Heart right ventricle (tissue), 16 donors: ENCODE results near the gene ZNF549. TPM values are rescaled to one million over a fixed set of nuclear protein-coding genes. Genes with fewer than 3 reads are reported as not detected.

Experiments
- ATAC-seq, 8 donors: fragments of 200-7000 bp; cut with Tn5 transposase; one replicate each; pipeline ENCODE4 v1.9.1; 2020; ENCODE audit warnings: mild to moderate bottlenecking in 8 of 8, moderate library complexity in 8 of 8, moderate number of reproducible peaks in 1 of 8
- DNase-seq, 2 donors: peaks; one replicate each; pipeline ENCODE4 v3.0.0-alpha.2; 2020
- H3K27ac ChIP-seq, 10 donors: fragments of 200-600 bp; sonication (generic) in 2 of 10; one replicate each; pipeline versions ENCODE4 v1.5.0 to v1.8.0; 2020 to 2022; ENCODE audit warnings: mild to moderate bottlenecking in 3 of 10
- H3K27me3 ChIP-seq, 7 donors: fragments of 200-600 bp; one replicate each; pipeline ENCODE4 v1.8.0; 2021 to 2022; ENCODE audit warnings: mild to moderate bottlenecking in 2 of 7
- H3K36me3 ChIP-seq, 9 donors: fragments of 200-600 bp; sonication (generic) in 1 of 9; one replicate each; pipeline versions ENCODE4 v1.5.0 to v1.8.0; 2020 to 2022; ENCODE audit warnings: mild to moderate bottlenecking in 2 of 9
- H3K4me1 ChIP-seq, 9 donors: fragments of 200-600 bp; sonication (generic) in 1 of 9; one replicate each; pipeline versions ENCODE4 v1.5.0 to v1.8.0; 2020 to 2022; ENCODE audit warnings: mild to moderate bottlenecking in 4 of 9
- H3K4me3 ChIP-seq, 10 donors: fragments of 200-600 bp; sonication (generic) in 2 of 10; one replicate each; pipeline versions ENCODE4 v1.5.0 to v1.8.0; 2020 to 2022; ENCODE audit warnings: mild to moderate bottlenecking in 7 of 10, moderate library complexity in 2 of 10
- H3K9me3 ChIP-seq, 11 donors: fragments of 200-600 bp in 10 of 11; sonication (generic) in 2 of 11; one replicate each; pipeline versions ENCODE4 v1.5.0 to v1.8.0; 2013 to 2022; ENCODE audit warnings: mild to moderate bottlenecking in 2 of 11, control low read depth in 1 of 11, moderate library complexity in 1 of 11
- CTCF ChIP-seq, 9 donors: fragments of 200-600 bp; sonication (generic) in 2 of 9; IDR thresholded peaks; one replicate each; pipeline versions ENCODE4 v1.5.0 to v1.8.0; 2021 to 2022; ENCODE audit warnings: antibody characterized with exemption in 9 of 9, mild to moderate bottlenecking in 5 of 9, moderate library complexity in 1 of 9
- WGBS, 2 donors: extraction: QIAGEN DNeasy Blood & Tissue Kit; methylation state at CpG; one replicate each; pipeline ENCODE4 v1.1.7; 2013; ENCODE audit warnings: inconsistent platforms in 1 of 2; 5-methylcytosine and 5-hydroxymethylcytosine counted together
- intact Hi-C, 10 donors: fragments of 100-400 bp; cut with DNase I; formaldehyde crosslinking; loops; one replicate each; pipeline versions ENCODE4 v1.11.1 to v1.14.2; 2022
- polyA plus RNA-seq, 2 donors: library from polyadenylated mRNA; stranded (reverse); fragments of 200-250 nt; gene quantifications; one replicate each; pipeline ENCODE4 v1.2.3, GENCODE V29; 2013
- total RNA-seq, 10 donors: library from RNA; stranded (reverse); fragmentation: NEBNext Ultra II Directional in 3 of 10; extraction: Animal tissue kit (Norgen Biotek cat#: 25700) in 3 of 10; gene quantifications; one replicate each; pipeline versions ENCODE4 v1.2.1 to v1.2.4, GENCODE V29; 2021 to 2023
- donor health status: Arrhythmogenic right ventricular cardiomyopathy.
- donor health status: ischemic (EF 13 %, LVEDD 7.1; RV severe dilation, severe dysfunction).
- donor health status: healthy with polysubstance abuse.
- donor health status: DM: no; HTN: yes; CAD: no.
- donor health status: DM: no; HTN: no; CAD: no.
- donor health status: ischemic (EF 25% LVEDD 6.9; RV normal size, moderate dysfunction).
- donor health status: ischemic (EF 25% LVEDD 5.7; RV mildly dilated, moderate dysfunction).
- donor health status: healthy.
- donor health status: DM: yes; HTN: yes; CAD: no.
- donor health status: Ischemic cardiomyopathy.
- donor health status: ischemic (EF 35%, LVEDD 5.7; RV mildly dilated, moderate dysfunction).
- donor health status: nonischemic (EF 11% LVEDD 7.7; RV severe dilation, severe dysfunction).
- donor health status: DM: yes; HTN: yes; CAD: no.
- donor health status: PGD.
- donor health status: ischemic (EF 29% LVEDD 5.4; RV normal size, mild dysfunction).
- donor health status: nonischemic (EF 23%, LVEDD 6.1; RV moderate dilation, normal function).

The ZNF549 gene
- total and polyA plus RNA-seq, 12 donors, result 2.1 to 5.1 (median 3.7) TPM

- no peak overlapping the region for H3K27ac ChIP-seq
- no peak for TF ChIP-seq CTCF (IDR thresholded peaks at IDR 0.05)
Observed at GRCh38 chr19:57563547-57563946, 36.4 kb downstream of the ZNF549 start.

GRCh38 chr19:57566396-57567265 is 39.5 kb downstream of the ZNF549 start:
- H3K4me1 ChIP-seq, result no peaks in the 10 kb centered on the region
- H3K9me3 ChIP-seq, result peaks cover 0 to 100% (median 71%) of the 10 kb centered on the region in 11 donors
- H3K27ac ChIP-seq, result no peak overlapping the region
- no peak overlapping the region for H3K4me3 ChIP-seq
- TF ChIP-seq CTCF (IDR thresholded peaks at IDR 0.05), result no peak
- WGBS, 2 donors, result 56 to 61% methylated on average over 7 of the region's 7 CpGs
- peaks cover 0 to 10% (median 6%) of the 10 kb centered on the region in 9 donors for H3K36me3 ChIP-seq
- H3K27me3 ChIP-seq, result no peaks in the 10 kb centered on the region
- no peak for ATAC-seq
- no peak for DNase-seq
- intact Hi-C loops, result loop anchor here in 1 of 10 donors (10.0 kb wide), 1 partner anchor 48 kb away; the partner anchor contains the start of gene ZNF134

More at GRCh38 chr19:57563547-57563946, 36.4 kb downstream of the ZNF549 start:
- Histone ChIP-seq H3K4me1 (peaks cover 0 to 14% (median 10%) of the 10 kb centered on the region in 9 donors), H3K27me3 (no peaks in the 10 kb centered on the region), H3K9me3 (peaks cover 0 to 79% (median 41%) of the 10 kb centered on the region in 11 donors), H3K36me3 (no peaks in the 10 kb centered on the region), H3K4me3 (no peak overlapping the region)
- intact Hi-C loops, result loop anchor here in 1 of 10 donors (10.0 kb wide), 1 partner anchor 51 kb away; the partner anchor contains the start of gene ZNF134
- DNase-seq (no peak), ATAC-seq (no peak)
- 59 to 69% methylated on average over 1 of the region's 1 CpG for WGBS, 2 donors

- H3K36me3 ChIP-seq, result peaks cover 3 to 50% (median 47%) of the 10 kb centered on the region in 9 donors
- H3K9me3 ChIP-seq, result peaks cover 0 to 100% (median 87%) of the 10 kb centered on the region in 11 donors
- no peak for TF ChIP-seq CTCF (IDR thresholded peaks at IDR 0.05)
- intact Hi-C loops, result no loop called here
- no peak overlapping the region for H3K27ac ChIP-seq
- no peaks in the 10 kb centered on the region for H3K27me3 ChIP-seq
- ATAC-seq (no peak), DNase-seq (no peak)
- no peak overlapping the region for H3K4me3 ChIP-seq
- no peaks in the 10 kb centered on the region for H3K4me1 ChIP-seq
Observed at GRCh38 chr19:57570707-57571106, 43.6 kb downstream of the ZNF549 start.

- intact Hi-C loops, result no loop called here
- TF ChIP-seq CTCF (IDR thresholded peaks at IDR 0.05), result no peak
- ATAC-seq (no peak), DNase-seq (no peak)
- WGBS, 2 donors, result 97 to 99% methylated on average over 3 of the region's 3 CpGs
- no peak overlapping the region for H3K4me3 ChIP-seq
- no peaks in the 10 kb centered on the region for H3K27me3 ChIP-seq
- H3K4me1 ChIP-seq, result peaks cover 0 to 10% (median 1%) of the 10 kb centered on the region in 9 donors
- no peak overlapping the region for H3K27ac ChIP-seq
- H3K9me3 ChIP-seq, result peaks cover 0 to 100% (median 70%) of the 10 kb centered on the region in 11 donors
- peaks cover 3 to 68% (median 61%) of the 10 kb centered on the region in 9 donors for H3K36me3 ChIP-seq
Observed at GRCh38 chr19:57572415-57572947, 45.3 kb downstream of the ZNF549 start.
